B cell (primary cell): ENCODE data around the gene HAGHL.

Source experiments
- EZH2 ChIP-seq: IDR thresholded peaks from 2 replicates; pipeline ENCODE4 v1.6.1; 2012; ENCODE audit warnings: borderline replicate concordance, low read depth, mild to moderate bottlenecking, moderate library complexity, low read length; ENCODE audit not compliant: insufficient read depth, poor library complexity, severe bottlenecking
- TF ChIP-seq, protein P1 (sequence below): fragments of 200-600 bp; IDR thresholded peaks from one replicate; pipeline ENCODE4 v1.8.0; 2022; ENCODE audit warnings: antibody characterized with exemption, mild to moderate bottlenecking

DNA sequence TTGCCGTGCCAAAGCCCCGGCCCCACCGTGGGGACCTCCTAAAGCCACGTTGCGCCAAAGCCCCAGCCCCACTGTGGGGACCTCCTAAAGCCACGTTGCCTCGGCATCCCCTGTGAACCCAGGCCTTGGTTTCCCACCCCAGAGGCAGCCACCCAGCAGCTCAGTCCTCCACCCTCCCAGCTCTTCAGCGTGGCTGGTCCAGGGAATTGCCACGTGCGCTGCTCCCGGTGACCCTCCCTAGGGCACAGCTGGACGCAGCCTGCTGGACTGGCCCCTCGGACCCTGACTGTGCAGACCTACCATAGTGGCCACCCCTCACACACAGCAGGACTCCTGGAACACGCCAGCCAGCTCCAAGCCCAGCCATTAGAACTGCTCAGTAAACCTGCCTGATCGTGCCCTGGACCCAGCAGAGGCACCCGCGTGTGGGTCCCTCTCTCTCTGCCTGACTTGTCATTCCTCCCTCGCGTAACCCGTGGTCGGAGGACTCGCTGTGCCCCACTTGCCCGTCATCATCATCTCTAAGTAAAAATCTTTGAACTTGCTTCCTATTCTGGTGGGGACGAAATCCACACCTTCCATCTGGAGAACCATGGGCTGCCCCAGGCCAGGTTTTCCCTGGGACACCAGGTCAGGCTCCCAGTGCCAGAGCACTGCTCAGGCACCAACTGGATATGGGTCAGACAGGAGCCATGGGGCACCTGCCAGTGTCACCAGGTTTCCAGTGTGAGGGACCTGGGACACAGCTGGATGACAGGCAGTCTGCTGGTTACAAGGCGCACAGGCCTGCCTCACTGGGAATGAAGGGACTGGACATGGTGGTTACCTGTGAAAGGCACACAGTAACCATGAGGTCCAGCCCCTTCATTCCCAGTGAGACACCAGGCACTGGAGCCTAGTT lies 8.3 kb downstream of the HAGHL start:
- TF ChIP-seq, protein P1, sequence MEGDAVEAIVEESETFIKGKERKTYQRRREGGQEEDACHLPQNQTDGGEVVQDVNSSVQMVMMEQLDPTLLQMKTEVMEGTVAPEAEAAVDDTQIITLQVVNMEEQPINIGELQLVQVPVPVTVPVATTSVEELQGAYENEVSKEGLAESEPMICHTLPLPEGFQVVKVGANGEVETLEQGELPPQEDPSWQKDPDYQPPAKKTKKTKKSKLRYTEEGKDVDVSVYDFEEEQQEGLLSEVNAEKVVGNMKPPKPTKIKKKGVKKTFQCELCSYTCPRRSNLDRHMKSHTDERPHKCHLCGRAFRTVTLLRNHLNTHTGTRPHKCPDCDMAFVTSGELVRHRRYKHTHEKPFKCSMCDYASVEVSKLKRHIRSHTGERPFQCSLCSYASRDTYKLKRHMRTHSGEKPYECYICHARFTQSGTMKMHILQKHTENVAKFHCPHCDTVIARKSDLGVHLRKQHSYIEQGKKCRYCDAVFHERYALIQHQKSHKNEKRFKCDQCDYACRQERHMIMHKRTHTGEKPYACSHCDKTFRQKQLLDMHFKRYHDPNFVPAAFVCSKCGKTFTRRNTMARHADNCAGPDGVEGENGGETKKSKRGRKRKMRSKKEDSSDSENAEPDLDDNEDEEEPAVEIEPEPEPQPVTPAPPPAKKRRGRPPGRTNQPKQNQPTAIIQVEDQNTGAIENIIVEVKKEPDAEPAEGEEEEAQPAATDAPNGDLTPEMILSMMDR: no peak
- TF ChIP-seq EZH2: no peak
